ENCODE measurements around the gene MR1. TPM values are rescaled to one million over a fixed set of nuclear protein-coding genes. Genes with fewer than 3 reads are reported as not detected.

MR1 gene
- polyA plus RNA-seq, 1 donor (not counting 4 experiments of a cell fraction or from before 2014, with no cell fraction given) = 32.3 TPM

DNA sequence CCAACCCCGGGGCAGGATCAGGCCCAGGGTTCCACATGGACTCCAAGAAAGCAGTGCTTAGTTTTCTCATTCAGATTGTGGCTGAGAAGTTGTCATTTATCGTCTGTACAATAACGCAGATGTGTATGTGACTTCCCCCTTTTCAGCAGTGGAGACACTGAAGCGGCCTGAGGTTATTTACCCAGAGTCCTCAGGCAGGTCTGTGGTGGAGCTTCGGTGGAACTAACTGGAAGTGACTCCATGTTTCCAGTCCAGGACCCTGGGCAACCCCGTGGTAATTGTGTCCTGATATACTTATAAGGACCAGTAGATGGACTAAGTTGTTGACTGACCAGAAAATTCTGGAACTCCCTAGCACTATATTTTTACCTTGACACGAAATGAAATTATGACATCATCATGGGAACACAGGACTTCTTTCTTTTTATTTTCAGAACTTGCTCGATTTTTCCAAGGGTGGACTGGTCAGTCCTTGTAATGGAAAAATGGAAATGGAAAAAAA is 53.7 kb downstream of the MR1 start:
- no peak for DNase-seq (ENCODE audit: low read depth, low spot score)
- Histone ChIP-seq H3K36me3 (ENCODE audit: control insufficient read depth in 2 of 2, extremely low read depth in 1 of 2, insufficient read depth in 2 of 2, low read length in 2 of 2) (peaks cover 4 to 15% of the 10 kb centered on the region in 2 experiments), H3K79me2 (ENCODE audit: control insufficient read depth, insufficient read depth, low read length) (peaks cover 41% of the 10 kb centered on the region), H3K4me3 (ENCODE audit: control insufficient read depth in 2 of 3, extremely low read depth in 1 of 3, insufficient read depth in 2 of 3, low read depth in 1 of 3, low read length in 3 of 3) (peak overlapping the region in 1 of 3 experiments; percentile 81), H3K4me2 (ENCODE audit: control insufficient read depth, extremely low read depth, insufficient read depth, low read depth, low read length) (peak overlapping the region; percentile 97), H3K27me3 (ENCODE audit: control insufficient read depth, extremely low read depth, insufficient read depth, low read length) (no peaks in the 10 kb centered on the region), H3K27ac (ENCODE audit: control insufficient read depth, insufficient read depth, low read length) (peak overlapping the region; percentile 96), H3K9me3 (ENCODE audit: control insufficient read depth, low read depth, low read length) (no peaks in the 10 kb centered on the region), H3K9me1 (ENCODE audit: control insufficient read depth, extremely low read depth, insufficient read depth, low read length) (peaks cover 4% of the 10 kb centered on the region), H3K4me1 (ENCODE audit: control insufficient read depth, extremely low read depth, insufficient read depth, low read length) (peaks cover 27% of the 10 kb centered on the region), H3K9ac (ENCODE audit: control insufficient read depth, extremely low read depth, insufficient read depth, low read length) (peak overlapping the region; percentile 35), H4K20me1 (ENCODE audit: control insufficient read depth, extremely low read depth, insufficient read depth, low read length) (peaks cover 23% of the 10 kb centered on the region), H2AFZ (ENCODE audit: control insufficient read depth, low read length) (no peak overlapping the region)
- no peak for FAIRE-seq
- dilution Hi-C loops (cut with MboI; ENCODE audit: extremely low pct_ligation_motif_present, low sequenced_read_pairs) = no loop called here
- no peak for TF ChIP-seq EZH2 (IDR thresholded peaks at IDR 0.05; ENCODE audit: low read length)
- no peak for TF ChIP-seq CTCF (optimal IDR thresholded peaks at IDR 0.05 in 1 of 3, IDR thresholded peaks at IDR 0.05 in 1 of 3, conservative IDR thresholded peaks at IDR 0.05 in 1 of 3; ENCODE audit: extremely low read depth in 1 of 3, insufficient read depth in 2 of 3, low read length in 3 of 3)

DNA sequence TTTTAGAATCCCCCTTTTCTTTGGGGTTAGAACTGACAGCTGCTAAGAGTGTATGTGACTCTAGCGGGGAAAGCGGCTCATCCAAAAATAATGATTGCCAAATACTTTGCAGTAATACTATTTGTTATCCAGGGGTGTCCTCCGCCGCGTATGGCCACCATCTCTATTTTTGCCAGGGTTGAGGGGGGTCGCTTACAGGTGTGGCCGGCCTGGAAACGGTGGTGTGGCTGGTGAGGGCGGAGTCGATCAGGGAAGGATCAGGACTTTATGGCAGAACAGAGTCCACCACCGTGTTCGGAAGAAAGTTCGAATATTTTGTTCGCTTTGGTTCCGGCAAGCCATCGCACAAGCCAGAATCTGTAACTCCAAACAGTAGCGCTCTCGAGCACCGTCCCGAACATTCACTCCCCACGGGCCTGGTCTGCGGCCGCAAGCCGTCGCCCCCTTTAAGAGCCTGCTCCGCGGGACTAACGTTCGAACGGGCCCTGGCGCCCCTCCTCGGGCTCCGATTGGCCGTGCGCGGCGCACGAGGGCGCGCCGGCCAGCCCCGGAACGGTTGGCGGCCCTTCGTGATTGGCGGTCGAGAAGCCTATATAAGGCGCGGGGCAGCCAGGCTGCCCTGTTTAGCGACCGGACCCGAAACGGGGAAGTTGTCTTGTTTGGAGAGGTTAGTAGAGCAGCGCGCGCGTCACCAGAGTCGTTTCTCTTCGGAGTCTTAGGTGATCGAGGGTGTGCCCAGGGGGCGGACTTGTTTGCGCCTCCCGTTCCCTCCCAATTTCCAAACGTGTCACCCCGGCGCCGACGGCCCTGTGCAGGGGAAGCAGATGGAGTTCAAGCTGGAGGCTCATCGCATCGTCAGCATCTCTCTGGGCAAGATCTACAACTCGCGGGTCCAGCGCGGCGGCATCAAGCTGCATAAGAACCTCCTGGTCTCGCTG is 54.6 kb downstream of the MR1 start, which contains the start of gene IER5:
IER5 (plus strand) TSS at position 622 of the 938 bp plus-strand sequence; CDS start at position 825, 203 bp downstream.
- dilution Hi-C loops (cut with MboI; ENCODE audit: extremely low pct_ligation_motif_present, low sequenced_read_pairs) = no loop called here
- DNase-seq (ENCODE audit: low read depth, low spot score) = peak; percentile 98
- peak within 1 kb of the TSS; percentile 97 for H3K9ac ChIP-seq (ENCODE audit: control insufficient read depth, extremely low read depth, insufficient read depth, low read length)
- H3K27ac ChIP-seq (ENCODE audit: control insufficient read depth, insufficient read depth, low read length) = peak within 1 kb of the TSS; percentile 96
- peaks cover 33% of the 10 kb centered on the region for H3K4me1 ChIP-seq (ENCODE audit: control insufficient read depth, extremely low read depth, insufficient read depth, low read length)
- no peak for FAIRE-seq
- H2AFZ ChIP-seq (ENCODE audit: control insufficient read depth, low read length) = peak within 1 kb of the TSS; percentile 95
- no peaks in the 10 kb centered on the region for H3K9me3 ChIP-seq (ENCODE audit: control insufficient read depth, low read depth, low read length)
- peaks cover 25% of the 10 kb centered on the region for H4K20me1 ChIP-seq (ENCODE audit: control insufficient read depth, extremely low read depth, insufficient read depth, low read length)
- no peaks in the 10 kb centered on the region for H3K27me3 ChIP-seq (ENCODE audit: control insufficient read depth, extremely low read depth, insufficient read depth, low read length)
- peaks cover 4% of the 10 kb centered on the region for H3K9me1 ChIP-seq (ENCODE audit: control insufficient read depth, extremely low read depth, insufficient read depth, low read length)
- H3K4me3 ChIP-seq (ENCODE audit: control insufficient read depth in 2 of 3, extremely low read depth in 1 of 3, insufficient read depth in 2 of 3, low read depth in 1 of 3, low read length in 3 of 3) = peak within 1 kb of the TSS; percentile 81 to 96 (median 89)
- peaks cover 7 to 15% of the 10 kb centered on the region in 2 experiments for H3K36me3 ChIP-seq (ENCODE audit: control insufficient read depth in 2 of 2, extremely low read depth in 1 of 2, insufficient read depth in 2 of 2, low read length in 2 of 2)
- no peak for TF ChIP-seq EZH2 (IDR thresholded peaks at IDR 0.05; ENCODE audit: low read length)
- no peak for TF ChIP-seq CTCF (optimal IDR thresholded peaks at IDR 0.05 in 1 of 3, IDR thresholded peaks at IDR 0.05 in 1 of 3, conservative IDR thresholded peaks at IDR 0.05 in 1 of 3; ENCODE audit: extremely low read depth in 1 of 3, insufficient read depth in 2 of 3, low read length in 3 of 3)
- peak within 1 kb of the TSS; percentile 98 for H3K4me2 ChIP-seq (ENCODE audit: control insufficient read depth, extremely low read depth, insufficient read depth, low read depth, low read length)
- peaks cover 50% of the 10 kb centered on the region for H3K79me2 ChIP-seq (ENCODE audit: control insufficient read depth, insufficient read depth, low read length)
